GM19452 (cell line): ENCODE results near the gene MMP24.

Experiments
- ATAC-seq: cut with Tn5 transposase; IDR thresholded peaks from one replicate; pipeline ENCODE4 v1.9.1; 2021; ENCODE audit not compliant: unreplicated experiment

Gene MMP24

GRCh38 chr20:35277531-35278395 lies 51.3 kb downstream of the MMP24 start, which contains the start of gene MMP24OS:
Gene MMP24OS (minus strand): TSS chr20:35278122. CDS start chr20:35277929, 193 bp downstream.
- peak; percentile 78 for ATAC-seq

GRCh38 chr20:35279040-35279439 lies 52.5 kb downstream of the MMP24 start:
- no peak for ATAC-seq

GRCh38 chr20:35279533-35280174 lies 53.2 kb downstream of the MMP24 start:
- ATAC-seq, result no peak

GRCh38 chr20:35280523-35280922 lies 54.0 kb downstream of the MMP24 start:
- ATAC-seq, result no peak

GRCh38 chr20:35281506-35282101 lies 55.1 kb downstream of the MMP24 start:
- no peak for ATAC-seq

- no peak for ATAC-seq
Observed at GRCh38 chr20:35283441-35284266, 57.2 kb downstream of the MMP24 start.

GRCh38 chr20:35284267-35284991 lies 57.9 kb downstream of the MMP24 start, which contains the start of gene EIF6:
Gene EIF6 (minus strand): TSS chr20:35284772. CDS start chr20:35284487, 285 bp downstream.
- peak; percentile 82 for ATAC-seq

GRCh38 chr20:35284992-35285805 lies 58.7 kb downstream of the MMP24 start:
- no peak for ATAC-seq

GRCh38 chr20:35285806-35286076 lies 59.3 kb downstream of the MMP24 start:
- ATAC-seq, result no peak

- no peak for ATAC-seq
Observed at GRCh38 chr20:35286077-35286898, 59.8 kb downstream of the MMP24 start.

GRCh38 chr20:35286899-35287508 lies 60.5 kb downstream of the MMP24 start:
- ATAC-seq, result no peak

- no peak for ATAC-seq
Observed at GRCh38 chr20:35287509-35288324, 61.2 kb downstream of the MMP24 start.

GRCh38 chr20:35288325-35289060 lies 62.0 kb downstream of the MMP24 start:
- ATAC-seq, result no peak

- no peak for ATAC-seq
Observed at GRCh38 chr20:35290186-35290886, 63.8 kb downstream of the MMP24 start.

GRCh38 chr20:35290887-35291417 lies 64.5 kb downstream of the MMP24 start:
- ATAC-seq, result no peak
